Ishikawa (cell line): ENCODE measurements around the gene MYO1B.

Experiments
- CEBPB ChIP-seq: IDR thresholded peaks from 2 replicates; pipeline ENCODE4 v1.6.1; 2012
- CREB1 ChIP-seq: IDR thresholded peaks from 2 replicates; pipeline ENCODE4 v1.6.1; 2012; ENCODE audit warnings: low read depth
- EGR1 ChIP-seq: IDR thresholded peaks from 2 replicates; pipeline ENCODE4 v1.6.1; 2012
- EP300 ChIP-seq: IDR thresholded peaks from 2 replicates; pipeline ENCODE4 v1.6.1; 2012; ENCODE audit warnings: borderline replicate concordance
- FOXM1 ChIP-seq: IDR thresholded peaks from 2 replicates; pipeline ENCODE4 v1.6.1; 2012; ENCODE audit warnings: low read depth, borderline replicate concordance
- NFIC ChIP-seq: IDR thresholded peaks from 2 replicates; pipeline ENCODE4 v1.6.1; 2012
- RAD21 ChIP-seq: IDR thresholded peaks from 2 replicates; pipeline ENCODE4 v1.6.1; 2012; ENCODE audit warnings: low read depth
- TAF1 ChIP-seq: IDR thresholded peaks from 2 replicates; pipeline ENCODE4 v1.6.1; 2012; ENCODE audit warnings: low read depth, mild to moderate bottlenecking
- TCF12 ChIP-seq: IDR thresholded peaks from 2 replicates; pipeline ENCODE4 v1.6.1; 2012; ENCODE audit warnings: low read depth
- TEAD4 ChIP-seq: IDR thresholded peaks from 2 replicates; pipeline ENCODE4 v1.6.1; 2012
- USF1 ChIP-seq: IDR thresholded peaks from 2 replicates; pipeline ENCODE4 v1.6.1; 2012
- YY1 ChIP-seq: IDR thresholded peaks from 2 replicates; pipeline ENCODE4 v1.6.1; 2012; ENCODE audit warnings: low read depth
- ZBTB7A ChIP-seq: IDR thresholded peaks from 2 replicates; pipeline ENCODE4 v1.6.1; 2012; ENCODE audit warnings: low read depth
- TF ChIP-seq, protein P1 (sequence below): IDR thresholded peaks from 2 replicates; pipeline ENCODE4 v1.6.1; 2012; ENCODE audit warnings: low read depth, mild to moderate bottlenecking
- TF ChIP-seq, protein P2 (sequence below): IDR thresholded peaks from 2 replicates; pipeline ENCODE4 v1.6.1; 2012

Gene MYO1B

GRCh38 chr2:191345788-191346187 lies 100.6 kb downstream of the MYO1B start:
- no peak for TF ChIP-seq TEAD4

GRCh38 chr2:191347154-191347553 lies 102.0 kb downstream of the MYO1B start:
- no peak for TF ChIP-seq USF1
- TF ChIP-seq, protein P1, sequence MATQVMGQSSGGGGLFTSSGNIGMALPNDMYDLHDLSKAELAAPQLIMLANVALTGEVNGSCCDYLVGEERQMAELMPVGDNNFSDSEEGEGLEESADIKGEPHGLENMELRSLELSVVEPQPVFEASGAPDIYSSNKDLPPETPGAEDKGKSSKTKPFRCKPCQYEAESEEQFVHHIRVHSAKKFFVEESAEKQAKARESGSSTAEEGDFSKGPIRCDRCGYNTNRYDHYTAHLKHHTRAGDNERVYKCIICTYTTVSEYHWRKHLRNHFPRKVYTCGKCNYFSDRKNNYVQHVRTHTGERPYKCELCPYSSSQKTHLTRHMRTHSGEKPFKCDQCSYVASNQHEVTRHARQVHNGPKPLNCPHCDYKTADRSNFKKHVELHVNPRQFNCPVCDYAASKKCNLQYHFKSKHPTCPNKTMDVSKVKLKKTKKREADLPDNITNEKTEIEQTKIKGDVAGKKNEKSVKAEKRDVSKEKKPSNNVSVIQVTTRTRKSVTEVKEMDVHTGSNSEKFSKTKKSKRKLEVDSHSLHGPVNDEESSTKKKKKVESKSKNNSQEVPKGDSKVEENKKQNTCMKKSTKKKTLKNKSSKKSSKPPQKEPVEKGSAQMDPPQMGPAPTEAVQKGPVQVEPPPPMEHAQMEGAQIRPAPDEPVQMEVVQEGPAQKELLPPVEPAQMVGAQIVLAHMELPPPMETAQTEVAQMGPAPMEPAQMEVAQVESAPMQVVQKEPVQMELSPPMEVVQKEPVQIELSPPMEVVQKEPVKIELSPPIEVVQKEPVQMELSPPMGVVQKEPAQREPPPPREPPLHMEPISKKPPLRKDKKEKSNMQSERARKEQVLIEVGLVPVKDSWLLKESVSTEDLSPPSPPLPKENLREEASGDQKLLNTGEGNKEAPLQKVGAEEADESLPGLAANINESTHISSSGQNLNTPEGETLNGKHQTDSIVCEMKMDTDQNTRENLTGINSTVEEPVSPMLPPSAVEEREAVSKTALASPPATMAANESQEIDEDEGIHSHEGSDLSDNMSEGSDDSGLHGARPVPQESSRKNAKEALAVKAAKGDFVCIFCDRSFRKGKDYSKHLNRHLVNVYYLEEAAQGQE = no peak
- TF ChIP-seq TEAD4 = no peak
- no peak for TF ChIP-seq CEBPB
- no peak for TF ChIP-seq NFIC
- TF ChIP-seq TAF1 = no peak
- no peak for TF ChIP-seq EP300
- TF ChIP-seq ZBTB7A = no peak
- no peak for TF ChIP-seq CREB1
- no peak for TF ChIP-seq EGR1
- TF ChIP-seq RAD21 = no peak
- TF ChIP-seq YY1 = no peak
- no peak for TF ChIP-seq FOXM1

DNA sequence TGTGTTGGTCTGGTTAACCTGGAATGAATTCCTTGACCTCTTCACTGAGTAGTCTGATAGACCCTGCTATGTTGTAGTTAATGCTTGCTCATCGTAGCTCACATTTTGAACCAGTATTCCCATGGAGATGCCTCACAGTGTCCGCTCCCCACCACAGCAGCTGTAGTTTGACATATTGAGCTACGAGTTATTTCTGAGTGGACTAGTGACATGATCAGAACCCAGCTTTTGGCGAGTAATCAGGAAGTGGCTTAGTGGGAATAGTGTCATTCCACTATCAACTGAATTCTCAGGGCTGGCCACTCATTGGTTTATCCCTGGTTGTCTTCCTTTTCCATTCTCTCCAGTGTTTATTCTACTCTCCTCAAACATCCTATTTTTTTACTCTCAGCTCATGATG lies 102.7 kb downstream of the MYO1B start:
- TF ChIP-seq USF1 (no peak), TCF12 (no peak), EGR1 (no peak), TEAD4 (no peak), NFIC (no peak), CEBPB (no peak), ZBTB7A (no peak), CREB1 (no peak), FOXM1 (no peak)
- TF ChIP-seq, protein P1 = no peak
- TF ChIP-seq, protein P2, sequence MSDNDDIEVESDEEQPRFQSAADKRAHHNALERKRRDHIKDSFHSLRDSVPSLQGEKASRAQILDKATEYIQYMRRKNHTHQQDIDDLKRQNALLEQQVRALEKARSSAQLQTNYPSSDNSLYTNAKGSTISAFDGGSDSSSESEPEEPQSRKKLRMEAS = no peak

DNA sequence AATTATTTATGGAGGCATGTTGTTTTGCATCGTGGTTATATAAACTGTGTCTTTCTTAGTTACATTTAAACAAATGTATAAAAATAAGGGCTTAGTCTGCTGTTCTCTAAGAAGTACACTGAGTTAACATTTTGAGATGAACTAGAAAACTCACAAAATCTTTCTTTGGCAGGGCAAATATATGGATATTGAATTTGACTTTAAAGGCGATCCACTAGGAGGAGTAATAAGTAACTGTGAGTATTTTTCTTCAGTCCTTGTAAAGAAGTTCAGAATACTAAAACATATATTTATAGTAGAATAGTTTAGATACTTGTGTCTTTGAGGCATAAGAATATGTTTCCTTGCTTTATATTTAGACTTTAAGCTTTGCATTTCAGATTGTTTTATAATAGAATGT lies 104.8 kb downstream of the MYO1B start:
- no peak for TF ChIP-seq CEBPB
- no peak for TF ChIP-seq YY1
- no peak for TF ChIP-seq TEAD4
- TF ChIP-seq, protein P2 = no peak
- no peak for TF ChIP-seq EP300
- TF ChIP-seq USF1 = no peak

GRCh38 chr2:191350826-191351225 lies 105.6 kb downstream of the MYO1B start:
- TF ChIP-seq TEAD4 = no peak

- TF ChIP-seq USF1 (no peak), EP300 (no peak), FOXM1 (no peak), RAD21 (no peak), CEBPB (no peak), ZBTB7A (no peak), TAF1 (no peak), CREB1 (no peak)
- TF ChIP-seq, protein P1 = no peak
- TF ChIP-seq, protein P2 = no peak
Observed at GRCh38 chr2:191351298-191351697, 106.1 kb downstream of the MYO1B start.
